BLaER1 treated with 17β-estradiol and CSF1 and Interleukin-3, amounts not matched to agents 10 nM and 100 nM (cell line): ENCODE results near the gene SCAF8.
"Not testable (repeated sequence)": the region's sequence is repeated elsewhere in the genome, so short reads cannot be mapped to it uniquely, and the experiment has no call there.

Experiments
- H3K27ac ChIP-seq, 11 experiments: shearing (Covaris generic); formaldehyde crosslinking; 2 replicates each; pipeline ENCODE4 v1.8.1; 2022
- H3K27me3 ChIP-seq, 11 experiments: shearing (Covaris generic); formaldehyde crosslinking; 2 replicates each; pipeline ENCODE4 v1.8.1; 2022
- H3K36me3 ChIP-seq, 11 experiments: shearing (Covaris generic); formaldehyde crosslinking; 2 replicates each; pipeline ENCODE4 v1.8.1; 2022
- H3K4me1 ChIP-seq, 10 experiments: shearing (Covaris generic); formaldehyde crosslinking; 2 replicates each; pipeline ENCODE4 v1.8.1; 2022
- H3K4me2 ChIP-seq, 11 experiments: shearing (Covaris generic); formaldehyde crosslinking; 2 replicates each; pipeline ENCODE4 v1.8.1; 2022
- H3K4me3 ChIP-seq, 10 experiments: shearing (Covaris generic); formaldehyde crosslinking; 2 replicates each; pipeline ENCODE4 v1.8.1; 2022
- H3K9ac ChIP-seq, 11 experiments: shearing (Covaris generic); formaldehyde crosslinking; 2 replicates each; pipeline ENCODE4 v1.8.1; 2022
- H3K9me3 ChIP-seq, 11 experiments: shearing (Covaris generic); formaldehyde crosslinking; replicated peaks in 1 of 11; 2 replicates each; pipeline ENCODE4 v1.8.1; 2022
- H4K20me1 ChIP-seq, 11 experiments: shearing (Covaris generic); formaldehyde crosslinking; 2 replicates each; pipeline ENCODE4 v1.8.1; 2022
- Cebpa-rat ChIP-seq, 11 experiments: shearing (Covaris generic); IDR thresholded peaks; 2 replicates each; pipeline ENCODE4 v1.8.1; 2022

The SCAF8 gene

DNA sequence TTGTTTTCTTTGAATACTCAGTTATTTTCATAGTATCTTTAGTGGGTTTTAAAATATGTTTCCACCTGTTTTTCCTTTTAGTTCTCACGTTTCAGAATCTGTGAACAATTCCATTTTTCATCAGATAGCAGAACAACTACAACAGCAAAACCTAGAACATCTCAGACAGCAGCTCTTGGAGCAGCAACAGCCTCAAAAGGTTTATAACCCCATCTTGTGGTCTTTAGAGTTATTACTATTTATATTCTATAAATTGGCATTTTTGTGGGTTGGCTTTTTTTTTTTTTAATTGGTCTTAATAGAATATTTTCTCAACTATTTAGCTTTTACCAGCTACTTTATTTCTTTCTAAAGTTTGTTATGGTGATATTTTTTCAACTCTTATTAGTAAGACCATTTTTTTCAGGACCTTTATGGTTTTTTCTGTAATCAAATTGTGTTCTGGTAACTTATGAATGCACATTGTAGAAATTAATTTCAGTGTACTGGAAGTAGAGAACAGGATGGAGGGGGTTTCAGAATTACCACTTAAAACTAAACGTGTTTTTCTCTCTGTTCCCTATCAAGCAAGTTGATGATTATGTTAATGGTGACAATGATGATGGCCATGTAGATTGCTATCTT, 72.2 kb downstream of the SCAF8 start:
- H3K27me3 ChIP-seq = no peaks in the 10 kb centered on the region
- no peak overlapping the region for H3K27ac ChIP-seq
- no peak overlapping the region for H3K4me3 ChIP-seq
- peaks cover 71 to 100% (median 89%) of the 10 kb centered on the region in 11 experiments for H3K36me3 ChIP-seq
- no peak overlapping the region for H3K9ac ChIP-seq
- TF ChIP-seq Cebpa-rat (IDR thresholded peaks at IDR 0.05) = no peak
- no peak overlapping the region for H3K4me2 ChIP-seq
- peaks cover 0 to 1% (median 0%) of the 10 kb centered on the region in 10 experiments; a peak in 1 of 20 replicates for H3K4me1 ChIP-seq
- H3K9me3 ChIP-seq = no peaks in the 10 kb centered on the region
- H4K20me1 ChIP-seq = peaks cover 0 to 68% (median 28%) of the 10 kb centered on the region in 11 experiments; a peak in 13 of 22 replicates

DNA sequence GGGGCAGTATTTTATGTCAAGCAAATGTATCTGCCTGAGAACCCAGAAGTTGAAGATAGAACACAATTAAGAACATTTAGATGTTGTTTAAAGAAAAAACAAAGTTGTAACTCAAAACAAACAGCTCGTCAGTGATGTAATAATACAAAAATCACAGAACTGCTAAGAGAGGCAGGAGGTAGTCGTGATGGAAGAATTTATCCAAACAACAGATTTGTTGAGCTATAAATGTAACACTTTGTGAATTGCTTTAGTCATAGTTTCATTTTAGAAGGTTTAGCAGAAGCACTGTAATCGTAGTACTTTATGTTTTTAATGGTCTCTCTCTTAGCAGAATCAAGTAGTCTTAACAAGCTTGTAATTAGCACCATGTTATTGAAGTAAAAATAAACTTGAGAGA, 73.6 kb downstream of the SCAF8 start:
- TF ChIP-seq Cebpa-rat (IDR thresholded peaks at IDR 0.05) = no peak
- Histone ChIP-seq H3K36me3 (peaks cover 78 to 100% (median 91%) of the 10 kb centered on the region in 11 experiments), H3K27me3 (no peaks in the 10 kb centered on the region), H3K9me3 (peaks cover 0 to 9% (median 0%) of the 10 kb centered on the region in 11 experiments; a peak in 3 of 22 replicates), H3K4me1 (no peaks in the 10 kb centered on the region), H3K27ac (no peak overlapping the region), H3K4me3 (no peak overlapping the region), H3K9ac (no peak overlapping the region), H4K20me1 (peaks cover 0 to 59% (median 17%) of the 10 kb centered on the region in 11 experiments; a peak in 12 of 22 replicates), H3K4me2 (no peak overlapping the region)

DNA sequence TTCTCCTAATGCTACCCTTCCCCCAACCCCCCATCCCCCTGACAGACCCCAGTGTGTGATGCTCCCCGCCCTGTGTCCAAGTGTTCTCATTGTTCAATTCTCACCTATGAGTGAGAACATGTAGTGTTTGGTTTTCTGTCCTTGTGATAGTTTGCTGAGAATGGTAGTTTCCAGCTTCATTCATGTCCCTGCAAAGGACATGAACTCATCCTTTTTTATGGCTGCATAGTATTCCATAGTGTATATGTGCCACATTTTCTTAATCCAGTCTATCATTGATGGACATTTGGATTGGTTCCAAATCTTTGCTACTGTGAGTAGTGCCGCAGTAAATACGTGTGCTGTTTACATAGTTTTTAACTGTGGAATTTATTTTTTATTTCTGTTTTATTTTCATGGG, 78.4 kb downstream of the SCAF8 start:
- Histone ChIP-seq H3K4me1 (peaks cover 0 to 37% (median 20%) of the 10 kb centered on the region in 10 experiments; a peak in 14 of 20 replicates), H3K36me3 (peaks cover 92 to 100% (median 99%) of the 10 kb centered on the region in 11 experiments), H4K20me1 (peaks cover 0 to 52% (median 21%) of the 10 kb centered on the region in 11 experiments; a peak in 15 of 22 replicates)
- not testable (repeated sequence) for H3K4me3 ChIP-seq, H3K9ac ChIP-seq, H3K9me3 ChIP-seq, H3K27me3 ChIP-seq, H3K4me2 ChIP-seq, H3K27ac ChIP-seq

DNA sequence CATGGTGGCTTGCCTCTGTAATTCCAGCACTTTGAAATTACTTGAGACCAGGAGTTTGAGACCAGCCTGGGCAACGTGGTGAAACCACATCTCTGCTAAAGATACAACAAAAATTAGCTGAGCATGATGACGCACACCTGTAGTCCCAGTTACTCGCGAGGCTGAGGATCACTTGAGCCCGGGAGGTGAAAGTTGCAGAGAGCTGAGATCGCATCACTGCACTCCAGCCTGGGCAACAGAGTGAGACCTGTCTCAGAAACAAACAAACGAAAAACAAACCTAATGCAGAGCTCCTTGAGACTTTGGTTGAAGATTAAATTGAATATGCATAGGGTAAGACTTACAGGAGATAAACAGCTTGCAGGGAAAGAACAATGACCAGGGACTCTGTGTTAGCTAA, 80.8 kb downstream of the SCAF8 start:
- Histone ChIP-seq H3K27ac (no peak overlapping the region), H3K27me3 (no peaks in the 10 kb centered on the region), H3K36me3 (peaks cover 93 to 100% (median 97%) of the 10 kb centered on the region in 11 experiments), H4K20me1 (peaks cover 0 to 50% (median 25%) of the 10 kb centered on the region in 11 experiments; a peak in 15 of 22 replicates), H3K4me3 (no peak overlapping the region), H3K9me3 (peaks cover 0 to 9% (median 0%) of the 10 kb centered on the region in 11 experiments; a peak in 3 of 22 replicates), H3K4me1 (peaks cover 0 to 37% (median 21%) of the 10 kb centered on the region in 10 experiments; a peak in 14 of 20 replicates), H3K9ac (no peak overlapping the region), H3K4me2 (peak overlapping the region in 5 of 11 experiments; percentile 6 to 30 (median 21); a peak in 6 of 22 replicates)
- no peak for TF ChIP-seq Cebpa-rat (IDR thresholded peaks at IDR 0.05)

DNA sequence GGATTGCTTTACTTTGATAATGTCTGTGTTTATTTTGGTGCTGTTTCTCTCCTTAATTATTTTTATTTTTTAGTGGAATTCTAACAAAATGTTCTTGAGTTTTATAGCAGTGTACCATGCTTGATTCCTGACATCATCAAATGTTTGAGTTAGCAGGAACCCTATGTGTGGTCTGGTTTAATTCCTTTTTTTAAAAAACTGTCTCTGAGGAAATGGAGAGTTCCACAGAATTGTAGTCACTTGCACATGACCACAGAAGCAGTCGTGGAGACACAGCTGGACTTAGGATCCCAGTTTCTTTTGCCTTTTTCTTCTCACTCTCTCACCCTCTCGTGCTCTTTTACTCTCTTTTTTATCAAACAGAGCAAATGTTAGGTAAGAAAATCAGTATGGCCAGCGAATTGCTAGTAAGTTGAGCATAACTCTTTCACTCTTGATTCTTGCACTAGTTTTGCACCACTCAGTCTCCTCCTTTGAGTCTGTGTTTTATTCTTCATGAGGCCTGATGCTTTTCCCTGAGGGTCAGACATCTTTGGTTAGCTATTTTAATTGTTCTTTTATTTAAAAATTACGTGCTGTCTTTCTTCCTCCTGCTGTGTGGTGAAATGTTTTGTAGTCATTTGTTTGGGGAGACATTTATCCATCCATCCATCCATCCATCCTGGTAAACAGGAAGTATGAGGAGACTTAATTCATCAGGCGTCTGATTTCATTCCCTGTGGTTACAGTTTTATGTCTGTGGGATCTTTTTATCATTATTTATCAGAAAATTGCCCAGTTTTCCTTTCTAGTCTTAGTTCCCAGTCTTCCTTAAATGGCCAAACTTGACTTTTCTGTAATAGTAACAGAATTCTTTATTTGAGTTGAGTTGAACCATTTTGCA, 83.0 kb downstream of the SCAF8 start:
- Histone ChIP-seq H3K4me1 (peaks cover 0 to 37% (median 21%) of the 10 kb centered on the region in 10 experiments; a peak in 14 of 20 replicates), H4K20me1 (peaks cover 0 to 53% (median 25%) of the 10 kb centered on the region in 11 experiments; a peak in 15 of 22 replicates), H3K4me3 (no peak overlapping the region), H3K27ac (no peak overlapping the region), H3K9me3 (peaks cover 0 to 6% (median 0%) of the 10 kb centered on the region in 11 experiments; a peak in 2 of 22 replicates), H3K9ac (no peak overlapping the region; a peak in 1 of 22 replicates), H3K36me3 (peaks cover 93 to 100% (median 97%) of the 10 kb centered on the region in 11 experiments), H3K4me2 (peak overlapping the region in 2 of 11 experiments; percentile 13 to 58; a peak in 3 of 22 replicates), H3K27me3 (no peaks in the 10 kb centered on the region)
- TF ChIP-seq Cebpa-rat (IDR thresholded peaks at IDR 0.05) = no peak

DNA sequence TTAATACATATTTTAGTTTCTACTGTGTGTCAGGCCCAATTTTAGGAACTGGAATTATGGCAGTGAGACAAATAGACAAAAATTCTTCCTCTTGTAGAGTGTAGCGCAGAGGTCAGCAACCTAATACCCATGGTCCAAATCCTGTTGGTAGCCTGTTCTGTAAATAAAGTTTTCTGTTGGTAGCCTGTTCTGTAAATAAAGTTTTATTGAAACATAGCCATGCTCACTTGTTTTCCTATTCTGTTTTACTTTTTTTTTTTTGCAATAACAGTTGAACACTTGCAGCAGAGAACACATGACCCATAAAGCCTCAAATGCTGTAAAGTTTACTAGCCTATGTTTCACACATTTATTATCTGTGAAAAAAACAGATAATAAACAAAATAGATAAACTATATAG, 87.9 kb downstream of the SCAF8 start:
- Histone ChIP-seq H3K4me2 (no peak overlapping the region), H3K36me3 (peaks cover 91 to 97% (median 96%) of the 10 kb centered on the region in 11 experiments), H3K27me3 (no peaks in the 10 kb centered on the region), H3K4me1 (peaks cover 0 to 7% (median 1%) of the 10 kb centered on the region in 10 experiments; a peak in 4 of 20 replicates), H4K20me1 (peaks cover 0 to 54% (median 13%) of the 10 kb centered on the region in 11 experiments; a peak in 15 of 22 replicates), H3K27ac (no peak overlapping the region), H3K9me3 (no peaks in the 10 kb centered on the region), H3K4me3 (no peak overlapping the region), H3K9ac (no peak overlapping the region)
- no peak for TF ChIP-seq Cebpa-rat (IDR thresholded peaks at IDR 0.05)

DNA sequence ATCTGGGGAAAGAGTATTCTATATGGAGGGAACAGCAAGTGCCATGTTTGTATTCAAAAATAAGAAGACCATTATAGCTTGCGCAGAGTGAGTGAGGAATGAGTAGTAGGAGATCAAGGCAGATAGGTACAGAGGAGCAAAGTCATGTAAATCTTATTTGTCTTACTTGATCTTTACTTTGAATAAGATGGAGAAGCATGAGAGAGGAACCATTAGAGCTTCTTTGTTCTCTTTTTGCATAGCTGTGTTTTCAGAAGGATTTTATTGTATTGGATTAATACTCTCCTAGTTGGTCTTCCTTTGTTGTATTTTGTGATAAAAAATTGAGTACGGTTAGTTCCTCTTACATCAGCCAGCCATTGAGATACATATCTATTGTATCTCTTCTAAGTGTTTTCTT, 88.4 kb downstream of the SCAF8 start:
- Histone ChIP-seq H3K36me3 (peaks cover 87 to 96% (median 94%) of the 10 kb centered on the region in 11 experiments), H3K4me3 (no peak overlapping the region), H3K4me1 (peaks cover 0 to 3% (median 0%) of the 10 kb centered on the region in 10 experiments; a peak in 2 of 20 replicates), H3K27ac (no peak overlapping the region), H4K20me1 (peaks cover 0 to 49% (median 13%) of the 10 kb centered on the region in 11 experiments; a peak in 14 of 22 replicates), H3K9ac (no peak overlapping the region), H3K9me3 (no peaks in the 10 kb centered on the region), H3K27me3 (no peaks in the 10 kb centered on the region), H3K4me2 (no peak overlapping the region)
- no peak for TF ChIP-seq Cebpa-rat (IDR thresholded peaks at IDR 0.05)

DNA sequence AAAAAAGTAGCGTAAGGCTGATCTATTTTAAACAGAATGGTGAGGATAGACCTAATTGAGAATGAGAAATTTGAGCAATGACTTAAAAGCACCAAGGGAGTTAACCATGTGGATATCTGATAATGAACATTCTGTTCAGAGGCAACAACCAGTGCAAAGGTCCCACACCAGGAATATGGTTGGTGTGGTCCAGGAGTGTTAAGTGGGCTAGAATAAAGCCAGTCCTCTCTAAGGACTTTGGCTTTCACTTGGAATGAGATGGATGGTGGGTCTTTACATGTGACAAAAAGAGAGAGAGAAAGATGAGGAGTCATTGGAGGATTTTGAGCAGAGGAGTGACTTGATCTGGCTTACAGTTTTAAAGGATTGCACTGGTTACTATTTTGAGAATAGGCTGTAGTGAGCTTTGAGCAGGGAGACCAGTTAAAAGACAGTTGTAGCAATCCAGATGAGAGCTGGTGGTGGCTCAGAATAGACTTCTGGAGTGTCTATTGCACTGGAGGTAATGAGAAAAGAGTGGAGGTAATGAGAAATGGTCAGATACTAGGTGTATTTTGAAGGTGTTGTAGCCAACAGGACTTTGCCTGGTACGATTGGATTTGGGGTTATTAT, 89.8 kb downstream of the SCAF8 start:
- peaks cover 87 to 96% (median 94%) of the 10 kb centered on the region in 11 experiments for H3K36me3 ChIP-seq
- no peaks in the 10 kb centered on the region for H3K27me3 ChIP-seq
- no peak overlapping the region for H3K4me2 ChIP-seq
- no peak for TF ChIP-seq Cebpa-rat (IDR thresholded peaks at IDR 0.05)
- H4K20me1 ChIP-seq = peaks cover 0 to 41% (median 10%) of the 10 kb centered on the region in 11 experiments; a peak in 14 of 22 replicates
- no peak overlapping the region for H3K9ac ChIP-seq
- no peak overlapping the region for H3K27ac ChIP-seq
- H3K4me1 ChIP-seq = 0 out of 20 replicates have a peak, but pooled peaks cover 0 to 3% (median 0%) of the 10 kb centered on the region in 10 experiments
- no peaks in the 10 kb centered on the region for H3K9me3 ChIP-seq
- no peak overlapping the region for H3K4me3 ChIP-seq
